Large intestine (tissue), 3 donors: Measurements from ENCODE around the gene AIFM2. TPM values are rescaled to one million over a fixed set of nuclear protein-coding genes. Genes with fewer than 3 reads are reported as not detected.

ENCODE experiments used
- DNase-seq, 2 donors: peaks; one replicate each; pipeline versions ENCODE4 v3.0.0 to v3.0.0-alpha.2; 2013
- H3K27ac ChIP-seq: one replicate; pipeline ENCODE4 v1.5.1; 2013; ENCODE audit warnings: low read length
- H3K27me3 ChIP-seq: 2 replicates; pipeline ENCODE4 v1.6.1; 2013; ENCODE audit warnings: low read length; ENCODE audit not compliant: control insufficient read depth, insufficient read depth
- H3K36me3 ChIP-seq: 2 replicates; pipeline ENCODE4 v1.6.1; 2013; ENCODE audit warnings: low read length; ENCODE audit not compliant: control insufficient read depth, insufficient read depth
- H3K4me1 ChIP-seq: one replicate; pipeline ENCODE4 v1.6.1; 2013; ENCODE audit warnings: low read length; ENCODE audit not compliant: control insufficient read depth, insufficient read depth
- H3K4me3 ChIP-seq: one replicate; pipeline ENCODE4 v1.5.1; 2013; ENCODE audit warnings: low read length
- H3K9me3 ChIP-seq: one replicate; pipeline ENCODE4 v1.6.1; 2013; ENCODE audit warnings: mild to moderate bottlenecking, low read depth, low read length, moderate library complexity; ENCODE audit not compliant: control insufficient read depth
- WGBS: methylation state at CpG from one replicate; pipeline ENCODE4 v1.1.5; 2013; ENCODE audit warnings: low lambda C conversion rate; ENCODE audit not compliant: insufficient coverage; 5-methylcytosine and 5-hydroxymethylcytosine counted together
- polyA plus RNA-seq: library from polyadenylated mRNA; unstranded; fragments of 120-200 nt; gene quantifications from one replicate; pipeline ENCODE4 v1.2.1, GENCODE V29; 2013

AIFM2 gene
- polyA plus RNA-seq, 1 donor: 4.5 TPM

DNA sequence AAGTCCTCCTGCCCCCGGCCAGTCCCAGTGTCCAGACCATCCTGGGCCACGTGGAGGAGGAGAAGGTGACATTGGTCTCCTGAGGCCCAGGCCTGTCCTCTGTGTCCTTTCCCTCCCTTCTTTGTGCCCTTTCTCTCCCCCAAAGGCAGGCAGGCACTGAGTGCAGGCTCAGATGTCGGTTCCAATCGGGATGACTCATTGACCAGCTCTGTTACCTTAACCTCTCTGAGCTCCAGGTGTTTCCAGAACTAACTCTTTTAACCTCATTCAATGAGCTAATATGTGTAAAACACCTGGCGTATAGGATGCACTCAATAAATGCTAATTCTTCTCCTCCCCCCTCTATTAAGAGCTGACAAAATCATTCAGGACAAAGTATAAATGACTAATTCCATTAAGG lies 54.3 kb downstream of the AIFM2 start:
- Histone ChIP-seq H3K27ac (no peak overlapping the region), H3K9me3 (no peaks in the 10 kb centered on the region), H3K4me3 (no peak overlapping the region), H3K27me3 (no peaks in the 10 kb centered on the region), H3K36me3 (peaks cover 35% of the 10 kb centered on the region), H3K4me1 (no peaks in the 10 kb centered on the region)
- WGBS: no CpG with 5 or more reads among the region's 5 CpGs
- DNase-seq: no peak

DNA sequence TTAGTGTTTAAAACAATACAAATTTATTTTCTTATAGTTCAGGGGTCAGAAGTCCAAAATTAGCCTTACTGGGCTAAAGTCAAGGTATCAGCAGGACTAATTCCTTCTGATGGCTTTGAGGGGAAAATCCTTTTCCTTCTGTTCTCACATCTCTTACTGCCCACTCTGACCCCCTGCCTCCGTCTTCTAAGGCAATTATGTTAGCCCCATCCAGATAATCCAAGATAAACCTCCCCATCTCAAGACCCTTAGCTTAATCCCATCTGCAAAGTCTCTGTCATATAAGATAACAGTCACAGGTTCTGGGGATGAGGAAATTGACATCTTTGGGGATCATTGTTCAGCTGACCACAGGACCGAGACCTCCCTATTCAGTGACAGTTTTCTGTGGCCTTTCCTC lies 57.7 kb downstream of the AIFM2 start:
- Histone ChIP-seq H3K27ac (no peak overlapping the region), H3K36me3 (peaks cover 27% of the 10 kb centered on the region)
- no CpG with 5 or more reads among the region's 2 CpGs for WGBS

DNA sequence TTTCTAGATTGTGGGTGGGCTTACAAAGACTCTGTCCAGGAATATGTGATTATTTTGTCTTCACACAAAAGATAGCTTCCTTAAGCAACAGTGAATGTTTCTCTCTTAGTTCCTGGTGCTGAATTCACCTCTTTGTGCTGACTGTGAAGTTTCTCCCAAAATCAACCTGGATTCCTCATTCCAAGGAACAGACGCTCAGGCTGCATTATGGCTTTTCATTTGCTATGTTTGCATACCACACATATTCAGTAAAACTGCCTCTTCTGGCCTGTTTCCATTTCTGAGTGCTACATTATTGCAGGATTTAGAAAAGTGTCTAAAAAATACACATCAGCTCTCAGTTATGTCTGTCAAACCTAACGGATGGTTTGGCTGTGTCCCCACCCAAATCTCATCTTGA lies 58.5 kb downstream of the AIFM2 start:
- no peaks in the 10 kb centered on the region for H3K27me3 ChIP-seq
- WGBS: no CpG with 5 or more reads among the region's 2 CpGs
- DNase-seq: no peak
- H3K4me1 ChIP-seq: no peaks in the 10 kb centered on the region
- H3K9me3 ChIP-seq: no peaks in the 10 kb centered on the region
- no peak overlapping the region for H3K4me3 ChIP-seq
- H3K36me3 ChIP-seq: peaks cover 27% of the 10 kb centered on the region
- no peak overlapping the region for H3K27ac ChIP-seq

More for the DNA sequence above, 57.7 kb downstream of the AIFM2 start:
- no peak for DNase-seq
- Histone ChIP-seq H3K9me3 (no peaks in the 10 kb centered on the region), H3K27me3 (no peaks in the 10 kb centered on the region), H3K4me1 (no peaks in the 10 kb centered on the region), H3K4me3 (no peak overlapping the region)

DNA sequence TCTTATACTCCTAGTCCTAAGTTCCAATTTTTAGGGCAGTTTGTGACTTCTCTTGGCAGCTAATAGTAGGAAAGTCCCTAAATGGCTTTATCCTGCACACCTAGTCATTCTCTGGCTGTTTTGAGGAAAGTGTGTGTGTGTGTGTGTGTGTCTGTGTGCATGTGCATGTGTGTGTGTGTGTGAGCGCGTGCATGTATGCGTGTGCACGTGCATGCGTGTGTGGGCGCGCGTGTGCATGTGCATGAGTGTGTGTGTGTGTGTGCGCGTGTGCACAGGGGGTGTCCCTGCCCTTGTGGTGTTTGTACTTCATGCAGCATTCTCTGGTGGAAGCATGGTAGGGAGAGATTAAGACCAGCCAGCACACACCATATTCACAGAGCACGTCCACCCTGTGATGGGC lies 61.8 kb downstream of the AIFM2 start:
- WGBS: 100% methylated on average over 3 of the region's 11 CpGs
- no peaks in the 10 kb centered on the region for H3K4me1 ChIP-seq
- no peak overlapping the region for H3K4me3 ChIP-seq
- H3K9me3 ChIP-seq: no peaks in the 10 kb centered on the region
- no peak for DNase-seq
- H3K27me3 ChIP-seq: no peaks in the 10 kb centered on the region
- peaks cover 6% of the 10 kb centered on the region for H3K36me3 ChIP-seq
- H3K27ac ChIP-seq: no peak overlapping the region

DNA sequence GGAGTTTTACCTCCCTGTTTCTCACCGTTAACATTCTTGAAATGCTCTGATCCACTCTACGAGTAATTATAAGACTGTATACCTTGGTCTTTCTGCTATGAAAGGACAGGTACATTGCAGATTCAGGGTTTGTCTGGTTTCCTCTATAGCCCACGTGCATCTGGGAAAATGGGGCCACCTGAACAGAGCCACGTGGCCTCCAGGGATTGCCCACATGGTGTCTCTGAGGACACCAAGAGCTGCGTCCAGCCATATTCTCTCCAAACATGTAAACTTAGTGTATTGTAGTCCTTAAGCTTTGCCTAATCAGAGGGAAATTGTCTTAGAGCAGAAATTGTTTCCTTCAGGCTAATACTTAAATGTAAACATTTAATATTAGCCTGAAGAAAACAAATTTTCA lies 63.3 kb downstream of the AIFM2 start:
- Histone ChIP-seq H3K36me3 (no peaks in the 10 kb centered on the region), H3K4me1 (no peaks in the 10 kb centered on the region), H3K9me3 (no peaks in the 10 kb centered on the region), H3K27ac (no peak overlapping the region), H3K27me3 (no peaks in the 10 kb centered on the region), H3K4me3 (no peak overlapping the region)
- DNase-seq: no peak
- WGBS: no CpG with 5 or more reads among the region's 5 CpGs

DNA sequence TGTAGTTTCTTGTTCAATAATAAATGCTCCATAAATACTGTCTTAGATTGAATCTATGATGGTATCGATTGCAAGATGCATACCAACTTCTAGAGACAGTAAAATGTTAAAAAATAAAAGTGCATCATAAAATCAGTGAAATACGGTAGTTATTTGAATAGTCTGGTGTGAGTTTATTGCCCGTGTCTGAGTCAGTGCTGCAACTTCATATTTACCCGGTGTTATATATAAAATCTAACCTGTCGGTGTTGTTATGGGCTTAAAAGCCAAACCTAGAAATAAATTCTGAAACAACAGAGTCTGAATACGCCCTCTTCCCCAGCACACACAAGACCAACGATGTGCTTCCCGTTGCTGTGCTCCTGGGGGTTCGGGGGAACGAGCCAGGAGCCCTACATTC lies 63.7 kb downstream of the AIFM2 start:
- Histone ChIP-seq H3K4me1 (no peaks in the 10 kb centered on the region), H3K9me3 (no peaks in the 10 kb centered on the region), H3K27ac (no peak overlapping the region), H3K27me3 (no peaks in the 10 kb centered on the region), H3K4me3 (no peak overlapping the region), H3K36me3 (no peaks in the 10 kb centered on the region)
- DNase-seq: no peak
- 98% methylated on average over 6 of the region's 10 CpGs for WGBS

DNA sequence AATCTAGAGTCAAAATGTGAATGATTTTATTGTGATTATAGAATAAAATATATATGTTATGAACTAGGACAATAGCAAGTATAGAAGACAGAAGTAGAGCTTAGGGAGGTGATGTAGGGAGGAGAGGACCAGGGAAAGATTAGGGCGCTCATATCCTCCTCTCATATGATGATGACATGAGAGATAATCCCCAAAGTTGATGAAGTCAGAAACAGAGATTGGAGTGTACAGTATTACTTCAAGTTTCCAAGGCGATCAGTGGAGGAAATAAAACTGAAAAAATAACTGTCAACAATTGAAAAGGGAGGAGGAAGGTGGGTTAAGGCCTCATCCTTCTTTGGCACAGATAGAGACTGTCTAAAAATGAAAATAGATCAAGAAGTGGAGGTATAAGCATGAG lies 65.0 kb downstream of the AIFM2 start:
- Histone ChIP-seq H3K36me3 (no peaks in the 10 kb centered on the region), H3K27me3 (no peaks in the 10 kb centered on the region), H3K9me3 (no peaks in the 10 kb centered on the region), H3K4me3 (no peak overlapping the region), H3K4me1 (no peaks in the 10 kb centered on the region), H3K27ac (no peak overlapping the region)
- DNase-seq: no peak
- no CpG with 5 or more reads among the region's 2 CpGs for WGBS

DNA sequence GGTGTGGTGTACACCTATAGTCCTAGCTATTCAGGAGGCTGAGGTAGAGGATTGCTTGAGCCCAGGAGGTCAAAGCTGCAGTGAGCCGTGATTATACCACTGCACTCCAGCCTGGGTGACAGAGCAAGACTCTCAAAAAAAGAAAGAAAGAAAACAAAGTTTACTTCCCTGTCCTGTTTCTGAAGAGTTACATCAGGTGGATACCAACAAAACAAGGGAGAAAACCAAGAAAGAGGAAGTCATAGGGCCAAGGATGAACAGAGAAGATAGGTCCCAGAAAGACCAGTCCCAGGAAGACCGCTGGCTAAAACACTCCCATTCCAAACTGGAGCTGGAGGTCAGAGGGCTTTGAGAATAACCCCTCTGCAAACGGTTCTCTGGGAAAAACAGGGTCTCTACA lies 66.4 kb downstream of the AIFM2 start:
- no peak overlapping the region for H3K4me3 ChIP-seq

DNA sequence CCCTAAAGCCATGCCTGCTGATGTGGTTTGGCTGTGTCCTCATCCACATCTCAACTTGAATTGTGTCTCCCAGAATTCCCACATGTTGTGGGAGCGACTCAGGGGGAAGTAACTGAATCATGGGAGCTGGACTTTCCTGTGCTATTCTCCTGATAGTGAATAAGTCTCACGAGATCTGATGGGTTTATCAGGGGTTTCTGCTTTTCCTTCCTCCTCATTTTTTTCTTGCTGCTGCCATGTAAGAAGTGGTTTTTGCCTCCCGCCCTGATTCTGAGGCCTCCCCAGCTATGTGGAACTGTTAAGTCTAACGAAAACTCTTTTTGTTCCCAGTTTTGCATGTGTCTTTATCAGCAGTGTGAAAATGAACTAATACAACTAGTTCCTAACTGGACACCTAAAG lies 68.1 kb downstream of the AIFM2 start:
- WGBS: no CpG with 5 or more reads among the region's 4 CpGs
- H3K36me3 ChIP-seq: no peaks in the 10 kb centered on the region
- no peak overlapping the region for H3K4me3 ChIP-seq
- no peaks in the 10 kb centered on the region for H3K9me3 ChIP-seq
- no peaks in the 10 kb centered on the region for H3K27me3 ChIP-seq
- H3K27ac ChIP-seq: no peak overlapping the region
- no peaks in the 10 kb centered on the region for H3K4me1 ChIP-seq
- no peak for DNase-seq

More for the DNA sequence above, 66.4 kb downstream of the AIFM2 start:
- WGBS: 75% methylated on average over 2 of the region's 3 CpGs
- H3K4me1 ChIP-seq: no peaks in the 10 kb centered on the region
- no peaks in the 10 kb centered on the region for H3K9me3 ChIP-seq
- H3K27ac ChIP-seq: no peak overlapping the region
- H3K36me3 ChIP-seq: no peaks in the 10 kb centered on the region
- H3K27me3 ChIP-seq: no peaks in the 10 kb centered on the region
- DNase-seq: no peak

DNA sequence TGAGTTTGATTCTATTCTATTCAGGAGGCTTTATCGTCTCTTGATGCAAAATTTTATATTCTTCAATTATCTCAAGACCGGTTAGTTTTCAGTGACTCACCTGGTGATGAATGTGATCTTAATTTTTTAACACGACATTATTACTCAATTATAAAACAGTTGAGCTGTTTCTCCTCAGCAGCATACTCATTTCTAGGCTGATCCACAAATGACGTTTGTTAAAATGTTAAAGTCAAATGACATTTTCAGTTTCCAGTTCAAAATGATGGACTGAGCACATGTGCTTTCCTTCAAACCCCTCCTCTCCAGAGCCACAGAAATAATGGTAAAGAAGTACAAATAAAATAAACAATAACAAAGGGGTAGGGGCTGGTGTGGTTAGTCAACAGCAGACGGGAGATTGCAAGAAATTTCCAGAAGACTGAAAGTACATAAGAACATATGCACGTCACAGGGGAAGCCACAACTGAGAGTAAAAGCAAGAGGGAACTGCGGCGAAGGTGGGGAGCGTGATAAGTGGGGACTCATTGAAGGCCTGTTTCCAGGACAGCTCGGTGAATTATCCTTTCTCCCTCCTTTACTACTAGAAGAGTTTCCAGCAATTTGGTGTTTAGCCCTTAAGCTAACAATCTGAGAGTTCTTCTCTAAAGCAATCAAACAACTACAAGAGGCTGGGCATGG lies 69.1 kb downstream of the AIFM2 start:
- no peaks in the 10 kb centered on the region for H3K4me1 ChIP-seq
- 83% methylated on average over 7 of the region's 10 CpGs for WGBS
- H3K9me3 ChIP-seq: no peaks in the 10 kb centered on the region
- H3K27ac ChIP-seq: no peak overlapping the region
- no peak for DNase-seq
- no peak overlapping the region for H3K4me3 ChIP-seq
- H3K27me3 ChIP-seq: no peaks in the 10 kb centered on the region
- no peaks in the 10 kb centered on the region for H3K36me3 ChIP-seq
